Upper lobe of left lung (tissue), 6 donors: ENCODE measurements around the gene ABLIM2. TPM values are rescaled to one million over a fixed set of nuclear protein-coding genes. Genes with fewer than 3 reads are reported as not detected.

Experiments used
- ATAC-seq, 2 donors: fragments of 200-7000 bp; cut with Tn5 transposase; one replicate each; pipeline ENCODE4 v1.9.1; 2022; ENCODE audit warnings: mild to moderate bottlenecking in 2 of 2, moderate library complexity in 2 of 2; ENCODE audit not compliant: low FRiP score in 2 of 2
- DNase-seq, 2 donors: peaks; one replicate each; pipeline ENCODE4 v3.0.0-alpha.2; 2019 to 2020
- H3K27ac ChIP-seq, 4 donors: fragments of 200-600 bp; sonication (generic); one replicate each; pipeline ENCODE4 v1.5.1; 2016 to 2019
- H3K27me3 ChIP-seq, 4 donors: fragments of 200-600 bp; sonication (generic); one replicate each; pipeline ENCODE4 v1.5.1; 2017 to 2019
- H3K36me3 ChIP-seq, 4 donors: fragments of 200-600 bp; sonication (generic); one replicate each; pipeline ENCODE4 v1.5.1; 2016 to 2019
- H3K4me1 ChIP-seq, 4 donors: fragments of 200-600 bp; sonication (generic); one replicate each; pipeline ENCODE4 v1.5.1; 2018 to 2019
- H3K4me3 ChIP-seq, 4 donors: fragments of 200-600 bp; sonication (generic); one replicate each; pipeline ENCODE4 v1.5.1; 2017 to 2019; ENCODE audit warnings: mild to moderate bottlenecking in 2 of 4, moderate library complexity in 1 of 4
- H3K9me3 ChIP-seq, 4 donors: fragments of 200-600 bp; sonication (generic); one replicate each; pipeline ENCODE4 v1.5.1; 2018 to 2019
- EP300 ChIP-seq, 4 donors: sonication (generic); formaldehyde crosslinking; IDR thresholded peaks; one replicate each; pipeline ENCODE4 v1.5.1; 2017; ENCODE audit warnings: antibody characterized with exemption in 4 of 4, control low read depth in 2 of 4
- POLR2A ChIP-seq, 4 donors: fragments of 450-650 bp; IDR thresholded peaks; one replicate each; pipeline ENCODE4 v1.5.1; 2016 to 2017; ENCODE audit warnings: antibody characterized with exemption in 4 of 4, mild to moderate bottlenecking in 2 of 4
- POLR2AphosphoS5 ChIP-seq, 2 donors: sonication (generic); formaldehyde crosslinking; IDR thresholded peaks; one replicate each; pipeline ENCODE4 v1.5.1; 2017; ENCODE audit warnings: antibody characterized with exemption in 2 of 2
- WGBS, 2 donors: methylation state at CpG; one replicate each; pipeline ENCODE4 v1.1.5; 2017 to 2018; 5-methylcytosine and 5-hydroxymethylcytosine counted together
- total RNA-seq, 6 donors: library from RNA; depleted of rRNA in 4 of 6; stranded (reverse); fragments of >200 nt in 4 of 6; gene quantifications; one replicate each; pipeline versions ENCODE4 v1.1.0 to v1.2.1, GENCODE V29; 2016 to 2021
- TF ChIP-seq, protein P1 (sequence below), 6 experiments: fragments of 450-650 bp in 4 of 6; fragments of 200-600 bp in 2 of 6; sonication (generic) in 2 of 6; IDR thresholded peaks; one replicate each; pipeline ENCODE4 v1.5.1; 2016 to 2019; ENCODE audit warnings: antibody characterized with exemption in 6 of 6
- donor health status: DM: no; HTN: no; CAD: no; lungs with moderate emphysema.
- donor health status: DM: no; HTN: yes; CAD: no; lungs with severe emphysema.

The ABLIM2 gene
- total RNA-seq, 6 donors from 2014 or later, result 3.6 to 36.9 (median 8.1) TPM

- whole genome bisulfite sequencing, 2 donors, result 92 to 97% methylated on average over 13 of the region's 13 CpGs
- H3K4me1 ChIP-seq, result peaks cover 2 to 13% (median 7%) of the 10 kb centered on the region in 4 donors
- peak in 1 of 2 donors; percentile 52 for DNase-seq
- H3K27ac ChIP-seq, result no peak overlapping the region
- ATAC-seq, result no peak
- H3K9me3 ChIP-seq, result no peaks in the 10 kb centered on the region
- H3K27me3 ChIP-seq, result no peaks in the 10 kb centered on the region
- TF ChIP-seq, protein P1, sequence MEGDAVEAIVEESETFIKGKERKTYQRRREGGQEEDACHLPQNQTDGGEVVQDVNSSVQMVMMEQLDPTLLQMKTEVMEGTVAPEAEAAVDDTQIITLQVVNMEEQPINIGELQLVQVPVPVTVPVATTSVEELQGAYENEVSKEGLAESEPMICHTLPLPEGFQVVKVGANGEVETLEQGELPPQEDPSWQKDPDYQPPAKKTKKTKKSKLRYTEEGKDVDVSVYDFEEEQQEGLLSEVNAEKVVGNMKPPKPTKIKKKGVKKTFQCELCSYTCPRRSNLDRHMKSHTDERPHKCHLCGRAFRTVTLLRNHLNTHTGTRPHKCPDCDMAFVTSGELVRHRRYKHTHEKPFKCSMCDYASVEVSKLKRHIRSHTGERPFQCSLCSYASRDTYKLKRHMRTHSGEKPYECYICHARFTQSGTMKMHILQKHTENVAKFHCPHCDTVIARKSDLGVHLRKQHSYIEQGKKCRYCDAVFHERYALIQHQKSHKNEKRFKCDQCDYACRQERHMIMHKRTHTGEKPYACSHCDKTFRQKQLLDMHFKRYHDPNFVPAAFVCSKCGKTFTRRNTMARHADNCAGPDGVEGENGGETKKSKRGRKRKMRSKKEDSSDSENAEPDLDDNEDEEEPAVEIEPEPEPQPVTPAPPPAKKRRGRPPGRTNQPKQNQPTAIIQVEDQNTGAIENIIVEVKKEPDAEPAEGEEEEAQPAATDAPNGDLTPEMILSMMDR (IDR thresholded peaks at IDR 0.05), result no peak
- TF ChIP-seq POLR2AphosphoS5 (IDR thresholded peaks at IDR 0.05) (no peak), EP300 (IDR thresholded peaks at IDR 0.05) (no peak), POLR2A (IDR thresholded peaks at IDR 0.05) (no peak)
- H3K4me3 ChIP-seq, result no peak overlapping the region
- no peaks in the 10 kb centered on the region for H3K36me3 ChIP-seq
Measured at GRCh38 chr4:8148159-8148558, 10.5 kb downstream of the ABLIM2 start.

GRCh38 chr4:8147231-8147970 lies 11.2 kb downstream of the ABLIM2 start:
- H3K4me3 ChIP-seq, result no peak overlapping the region
- peaks cover 2 to 13% (median 7%) of the 10 kb centered on the region in 4 donors for H3K4me1 ChIP-seq
- H3K27me3 ChIP-seq, result no peaks in the 10 kb centered on the region
- no peaks in the 10 kb centered on the region for H3K9me3 ChIP-seq
- DNase-seq (no peak), ATAC-seq (no peak)
- H3K36me3 ChIP-seq, result no peaks in the 10 kb centered on the region
- no peak overlapping the region for H3K27ac ChIP-seq
- 68 to 70% methylated on average over 16 to 19 of the region's 19 CpGs for WGBS, 2 donors
- TF ChIP-seq POLR2A (IDR thresholded peaks at IDR 0.05), result no peak
- TF ChIP-seq EP300 (IDR thresholded peaks at IDR 0.05), result no peak
- TF ChIP-seq, protein P1 (IDR thresholded peaks at IDR 0.05), result no peak
- no peak for TF ChIP-seq POLR2AphosphoS5 (IDR thresholded peaks at IDR 0.05)

- peaks cover 2 to 13% (median 7%) of the 10 kb centered on the region in 4 donors for H3K4me1 ChIP-seq
- H3K36me3 ChIP-seq, result no peaks in the 10 kb centered on the region
- 71 to 83% methylated on average over 9 of the region's 9 CpGs for WGBS, 2 donors
- no peaks in the 10 kb centered on the region for H3K9me3 ChIP-seq
- ATAC-seq (no peak), DNase-seq (no peak)
- TF ChIP-seq POLR2A (IDR thresholded peaks at IDR 0.05) (no peak), EP300 (IDR thresholded peaks at IDR 0.05) (no peak), POLR2AphosphoS5 (IDR thresholded peaks at IDR 0.05) (no peak)
- TF ChIP-seq, protein P1 (IDR thresholded peaks at IDR 0.05), result no peak
- H3K4me3 ChIP-seq, result no peak overlapping the region
- no peak overlapping the region for H3K27ac ChIP-seq
- no peaks in the 10 kb centered on the region for H3K27me3 ChIP-seq
Measured at GRCh38 chr4:8146157-8146556, 12.5 kb downstream of the ABLIM2 start.

- Histone ChIP-seq H3K27me3 (no peaks in the 10 kb centered on the region), H3K36me3 (no peaks in the 10 kb centered on the region), H3K9me3 (no peaks in the 10 kb centered on the region), H3K4me3 (no peak overlapping the region), H3K4me1 (peaks cover 2 to 13% (median 7%) of the 10 kb centered on the region in 4 donors), H3K27ac (no peak overlapping the region)
- no peak for DNase-seq
- 51 to 54% methylated on average over 12 to 15 of the region's 15 CpGs for WGBS, 2 donors
- TF ChIP-seq, protein P1 (IDR thresholded peaks at IDR 0.05), result no peak
- ATAC-seq, result no peak
Measured at GRCh38 chr4:8144359-8144758, 14.3 kb downstream of the ABLIM2 start.
